Spleen (tissue), 11 donors: Measurements from ENCODE around the gene RXFP1. TPM values are rescaled to one million over a fixed set of nuclear protein-coding genes. Genes with fewer than 3 reads are reported as not detected.
"Not testable (repeated sequence)": the region's sequence is repeated elsewhere in the genome, so short reads cannot be mapped to it uniquely, and the experiment has no call there.

Experiments
- DNase-seq: peaks from one replicate; pipeline ENCODE4 v3.0.0-alpha.2; 2020
- H3K27ac ChIP-seq, 8 donors: fragments of 200-600 bp; sonication (generic) in 7 of 8; 1 replicate in 4 of 8; 2 replicates in 4 of 8; pipeline versions ENCODE4 v1.5.0 to v1.8.0; 2016 to 2021; ENCODE audit warnings: inconsistent platforms in 4 of 8, mild to moderate bottlenecking in 4 of 8, moderate library complexity in 1 of 8
- H3K27me3 ChIP-seq, 7 donors: fragments of 200-600 bp; sonication (generic) in 6 of 7; replicated peaks in 1 of 7; 1 replicate in 4 of 7; 2 replicates in 3 of 7; pipeline versions ENCODE4 v1.5.0 to v1.8.0; 2016 to 2021; ENCODE audit warnings: inconsistent platforms in 3 of 7, mild to moderate bottlenecking in 1 of 7
- H3K36me3 ChIP-seq, 6 donors: fragments of 200-600 bp; sonication (generic) in 5 of 6; 1 replicate in 4 of 6; 2 replicates in 2 of 6; pipeline versions ENCODE4 v1.5.0 to v1.8.0; 2016 to 2021; ENCODE audit warnings: inconsistent platforms in 2 of 6
- H3K4me1 ChIP-seq, 6 donors: fragments of 200-600 bp; sonication (generic) in 5 of 6; 1 replicate in 3 of 6; 2 replicates in 3 of 6; pipeline versions ENCODE4 v1.5.0 to v1.8.0; 2016 to 2021; ENCODE audit warnings: inconsistent platforms in 3 of 6
- H3K4me3 ChIP-seq, 8 donors: fragments of 200-600 bp; sonication (generic) in 7 of 8; 1 replicate in 4 of 8; 2 replicates in 4 of 8; pipeline versions ENCODE4 v1.5.0 to v1.8.0; 2016 to 2021; ENCODE audit warnings: inconsistent platforms in 4 of 8, mild to moderate bottlenecking in 4 of 8, moderate library complexity in 2 of 8
- H3K9me3 ChIP-seq, 8 donors: fragments of 200-600 bp; sonication (generic) in 7 of 8; 1 replicate in 4 of 8; 2 replicates in 4 of 8; pipeline versions ENCODE4 v1.5.0 to v1.8.0; 2016 to 2021; ENCODE audit warnings: inconsistent platforms in 4 of 8
- POLR2A ChIP-seq, 3 donors: fragments of 450-650 bp; IDR thresholded peaks; one replicate each; pipeline ENCODE4 v1.5.1; 2017; ENCODE audit warnings: antibody characterized with exemption in 3 of 3, mild to moderate bottlenecking in 1 of 3
- POLR2AphosphoS5 ChIP-seq, 3 donors: sonication (generic); formaldehyde crosslinking; IDR thresholded peaks; one replicate each; pipeline ENCODE4 v1.5.1; 2017; ENCODE audit warnings: antibody characterized with exemption in 3 of 3
- WGBS, 5 donors: extraction: QIAGEN DNeasy Blood & Tissue Kit in 3 of 5; methylation state at CpG; one replicate each; pipeline versions ENCODE4 v1.1.5 to v1.1.7; 2013 to 2018; 5-methylcytosine and 5-hydroxymethylcytosine counted together
- intact Hi-C: fragments of 100-400 bp; cut with DNase I; formaldehyde crosslinking; loops from one replicate; pipeline ENCODE4 v1.15.0; 2023; ENCODE audit warnings: low total_unique reads
- polyA plus RNA-seq, 3 donors: library from polyadenylated mRNA; stranded (reverse); fragments of 200-250 nt; gene quantifications; one replicate each; pipeline ENCODE4 v1.2.1, GENCODE V29; 2013
- total RNA-seq, 7 donors: library from RNA; depleted of rRNA in 3 of 7; stranded (reverse); fragments of >200 nt in 3 of 7; fragmentation: NEBNext Ultra II Directional in 4 of 7; extraction: Animal tissue kit (Norgen Biotek cat#: 25700) in 4 of 7; gene quantifications; one replicate each; pipeline versions ENCODE4 v1.1.0 to v1.2.1, GENCODE V29; 2016 to 2021
- TF ChIP-seq, protein P1 (sequence below), 11 experiments: fragments of 200-600 bp in 7 of 11; fragments of 450-650 bp in 4 of 11; sonication (generic) in 4 of 11; IDR thresholded peaks in 8 of 11; conservative IDR thresholded peaks in 3 of 11; 1 replicate in 7 of 11; 2 replicates in 4 of 11; pipeline versions ENCODE4 v1.4.0 to v1.8.0; 2016 to 2021; ENCODE audit warnings: antibody characterized with exemption in 11 of 11, inconsistent platforms in 4 of 11, mild to moderate bottlenecking in 1 of 11
- donor health status: healthy with polysubstance abuse.
- donor health status: DM: no; HTN: no; CAD: no; lungs with moderate emphysema.
- donor health status: DM: no; HTN: no; CAD: no.
- donor health status: Bipolar disorder and iron deficiency.
- donor health status: healthy.
- donor health status: DM: no; HTN: no; CAD: no.
- donor health status: DM: yes; HTN: yes; CAD: no.

Gene RXFP1
- total and polyA plus RNA-seq, 10 donors, result 0.03 to 0.39 (median 0.12) TPM; not detected in 2

GRCh38 chr4:158656439-158656838, 134.8 kb downstream of the RXFP1 start:
- DNase-seq, result no peak
- no peaks in the 10 kb centered on the region for H3K36me3 ChIP-seq
- H3K4me1 ChIP-seq, result peaks cover 0 to 12% (median 5%) of the 10 kb centered on the region in 6 donors
- H3K4me3 ChIP-seq, result no peak overlapping the region
- WGBS, 5 donors, result 83 to 93% (median 85%) methylated on average over 1 of the region's 1 CpG
- H3K27ac ChIP-seq, result no peak overlapping the region
- intact Hi-C loops, result no loop called here
- peaks cover 0 to 4% (median 0%) of the 10 kb centered on the region in 7 donors for H3K27me3 ChIP-seq
- no peaks in the 10 kb centered on the region for H3K9me3 ChIP-seq
- TF ChIP-seq POLR2AphosphoS5 (IDR thresholded peaks at IDR 0.05) (no peak), POLR2A (IDR thresholded peaks at IDR 0.05) (no peak)
- TF ChIP-seq, protein P1, sequence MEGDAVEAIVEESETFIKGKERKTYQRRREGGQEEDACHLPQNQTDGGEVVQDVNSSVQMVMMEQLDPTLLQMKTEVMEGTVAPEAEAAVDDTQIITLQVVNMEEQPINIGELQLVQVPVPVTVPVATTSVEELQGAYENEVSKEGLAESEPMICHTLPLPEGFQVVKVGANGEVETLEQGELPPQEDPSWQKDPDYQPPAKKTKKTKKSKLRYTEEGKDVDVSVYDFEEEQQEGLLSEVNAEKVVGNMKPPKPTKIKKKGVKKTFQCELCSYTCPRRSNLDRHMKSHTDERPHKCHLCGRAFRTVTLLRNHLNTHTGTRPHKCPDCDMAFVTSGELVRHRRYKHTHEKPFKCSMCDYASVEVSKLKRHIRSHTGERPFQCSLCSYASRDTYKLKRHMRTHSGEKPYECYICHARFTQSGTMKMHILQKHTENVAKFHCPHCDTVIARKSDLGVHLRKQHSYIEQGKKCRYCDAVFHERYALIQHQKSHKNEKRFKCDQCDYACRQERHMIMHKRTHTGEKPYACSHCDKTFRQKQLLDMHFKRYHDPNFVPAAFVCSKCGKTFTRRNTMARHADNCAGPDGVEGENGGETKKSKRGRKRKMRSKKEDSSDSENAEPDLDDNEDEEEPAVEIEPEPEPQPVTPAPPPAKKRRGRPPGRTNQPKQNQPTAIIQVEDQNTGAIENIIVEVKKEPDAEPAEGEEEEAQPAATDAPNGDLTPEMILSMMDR (IDR thresholded peaks at IDR 0.05 in 8 of 11, conservative IDR thresholded peaks at IDR 0.05 in 3 of 11), result no peak

GRCh38 chr4:158657291-158657690, 135.6 kb downstream of the RXFP1 start:
- 90 to 94% (median 91%) methylated on average over 10 to 11 of the region's 11 CpGs for WGBS, 5 donors
- DNase-seq, result no peak
- TF ChIP-seq, protein P1 (IDR thresholded peaks at IDR 0.05 in 8 of 11, conservative IDR thresholded peaks at IDR 0.05 in 3 of 11), result no peak
- TF ChIP-seq POLR2AphosphoS5 (IDR thresholded peaks at IDR 0.05), result no peak
- TF ChIP-seq POLR2A (IDR thresholded peaks at IDR 0.05), result no peak

GRCh38 chr4:158663255-158663654, 141.6 kb downstream of the RXFP1 start:
- H3K36me3 ChIP-seq, DNase-seq, intact Hi-C loops, H3K4me3 ChIP-seq, H3K9me3 ChIP-seq, H3K27me3 ChIP-seq: not testable (repeated sequence)
- WGBS, 5 donors, result 14 to 38% (median 21%) methylated on average over 4 of the region's 4 CpGs
- peak overlapping the region in 2 of 8 donors; percentile 16 to 17 for H3K27ac ChIP-seq
- peaks cover 0 to 20% (median 0%) of the 10 kb centered on the region in 6 donors for H3K4me1 ChIP-seq

More at GRCh38 chr4:158657291-158657690, 135.6 kb downstream of the RXFP1 start:
- Histone ChIP-seq H3K27ac (no peak overlapping the region), H3K36me3 (no peaks in the 10 kb centered on the region), H3K4me1 (peaks cover 0 to 12% (median 5%) of the 10 kb centered on the region in 6 donors), H3K27me3 (peaks cover 0 to 4% (median 0%) of the 10 kb centered on the region in 7 donors), H3K9me3 (no peaks in the 10 kb centered on the region), H3K4me3 (no peak overlapping the region)
- intact Hi-C loops, result no loop called here

GRCh38 chr4:158663707-158664625, 142.3 kb downstream of the RXFP1 start:
- WGBS, 5 donors, result 47 to 69% (median 62%) methylated on average over 8 of the region's 8 CpGs
- intact Hi-C loops, H3K4me3 ChIP-seq, DNase-seq, H3K9me3 ChIP-seq, H3K36me3 ChIP-seq, H3K27me3 ChIP-seq: not testable (repeated sequence)
- Histone ChIP-seq H3K4me1 (peaks cover 0 to 20% (median 0%) of the 10 kb centered on the region in 6 donors), H3K27ac (peak overlapping the region in 2 of 8 donors; percentile 16 to 17)

- Histone ChIP-seq H3K36me3 (no peaks in the 10 kb centered on the region), H3K4me1 (peaks cover 0 to 20% (median 0%) of the 10 kb centered on the region in 6 donors), H3K27me3 (no peaks in the 10 kb centered on the region), H3K4me3 (no peak overlapping the region), H3K27ac (peak overlapping the region in 1 of 8 donors; percentile 17), H3K9me3 (no peaks in the 10 kb centered on the region)
- intact Hi-C loops, result no loop called here
- WGBS, 5 donors, result 97 to 99% (median 98%) methylated on average over 12 to 18 of the region's 18 CpGs
- no peak for DNase-seq
- TF ChIP-seq, protein P1 (IDR thresholded peaks at IDR 0.05 in 8 of 11, conservative IDR thresholded peaks at IDR 0.05 in 3 of 11), result no peak
- TF ChIP-seq POLR2AphosphoS5 (IDR thresholded peaks at IDR 0.05), result no peak
- no peak for TF ChIP-seq POLR2A (IDR thresholded peaks at IDR 0.05)
Observed at GRCh38 chr4:158664806-158665205, 143.1 kb downstream of the RXFP1 start.
